GM18505 (cell line): ENCODE measurements around the gene SUGT1.

ENCODE experiments used
- ATAC-seq: cut with Tn5 transposase; IDR thresholded peaks from one replicate; pipeline ENCODE4 v1.9.1; 2021; ENCODE audit not compliant: unreplicated experiment
- POLR2A ChIP-seq: IDR thresholded peaks from 4 replicates; pipeline ENCODE4 v1.6.1; 2011; ENCODE audit warnings: borderline replicate concordance; ENCODE audit not compliant: insufficient read depth, insufficient read length; ENCODE audit errors: extremely low read depth

Gene SUGT1

DNA sequence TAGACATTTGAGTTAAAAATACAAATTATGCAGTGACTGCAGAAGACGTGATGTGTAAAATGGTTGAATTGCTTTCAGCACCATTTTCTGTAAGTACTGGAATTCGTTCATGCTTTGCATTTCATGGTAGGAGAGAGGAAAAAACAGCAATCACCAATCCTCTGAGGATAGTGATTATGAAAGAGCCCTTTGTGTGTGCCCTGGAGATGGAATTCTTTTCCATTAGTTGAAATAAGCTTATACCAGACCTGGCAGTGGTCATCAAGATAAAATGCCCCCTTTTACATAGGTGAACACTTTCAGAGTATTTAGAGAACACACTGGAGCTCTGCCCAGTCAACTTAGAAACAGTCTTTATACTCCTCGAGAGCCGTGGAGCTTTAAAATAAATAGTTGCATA, 85.3 kb downstream of the SUGT1 start:
- TF ChIP-seq POLR2A = no peak
- no peak for ATAC-seq

DNA sequence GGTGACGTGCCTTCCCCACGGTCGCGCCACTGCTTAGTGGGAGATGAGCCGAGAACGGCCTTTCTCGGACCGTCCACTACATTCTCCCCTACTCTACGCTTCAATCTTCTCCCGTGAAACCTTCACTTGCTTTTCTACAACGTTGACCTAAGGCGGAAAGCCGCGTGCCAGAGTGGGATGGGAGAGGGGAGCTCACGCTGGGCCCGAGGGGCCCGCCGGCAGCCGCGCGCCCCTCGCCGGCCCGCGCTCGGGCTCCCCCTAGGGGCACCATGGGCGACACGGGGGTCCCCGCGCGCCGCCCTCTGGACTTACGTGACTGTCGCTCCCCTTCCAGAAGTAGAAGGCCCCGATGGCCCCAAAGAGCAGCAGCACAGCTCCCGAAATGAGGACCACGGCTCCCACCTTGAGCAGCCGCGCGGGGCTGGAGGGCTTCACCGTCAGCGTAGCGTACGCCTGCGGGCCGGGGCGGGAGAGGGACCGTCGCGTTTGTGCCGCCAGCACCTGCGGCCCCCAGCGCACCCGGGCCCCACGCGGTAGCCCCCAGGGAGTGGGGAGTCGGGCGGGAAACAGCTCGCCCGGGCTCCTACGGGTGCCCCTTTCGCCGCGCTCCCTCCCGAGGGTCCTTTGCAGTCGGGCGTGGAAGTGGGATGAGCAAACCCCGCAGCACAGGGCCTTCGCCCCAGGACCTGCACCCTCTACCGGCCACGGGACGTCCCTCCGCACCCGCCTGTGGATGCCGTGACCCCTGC, 86.3 kb downstream of the SUGT1 start:
- ATAC-seq = no peak
- TF ChIP-seq POLR2A = no peak

DNA sequence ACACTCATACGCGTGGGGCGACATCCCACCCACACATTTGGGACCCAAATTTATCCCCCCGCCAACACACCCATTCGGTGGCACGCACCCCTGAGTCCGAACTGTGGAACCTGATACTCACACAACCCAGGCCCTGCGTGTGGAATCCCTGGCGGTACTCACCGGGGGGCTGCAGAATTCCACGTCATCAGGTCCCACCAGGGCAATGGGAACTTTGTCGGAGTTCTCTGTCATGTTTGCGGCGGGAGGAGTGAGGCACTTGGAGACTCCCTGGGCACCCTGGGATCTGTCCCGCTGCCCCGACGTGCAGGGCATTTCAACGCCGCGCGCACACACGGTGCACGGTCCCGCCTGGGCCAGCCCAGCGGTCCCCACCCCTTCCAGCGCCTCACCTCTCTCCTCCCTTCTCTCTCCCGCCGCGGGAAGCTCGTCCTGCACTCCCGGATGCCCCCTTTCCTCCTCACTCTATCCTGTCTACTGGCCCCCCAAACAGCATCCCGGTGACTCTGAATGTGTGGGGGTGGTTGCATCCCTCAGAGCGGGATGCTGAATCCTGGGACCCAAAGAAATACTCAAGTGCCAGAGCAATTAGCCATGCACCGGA, 86.9 kb downstream of the SUGT1 start, which contains the start of gene CNMD:
TSS of gene CNMD (minus strand) at position 353 of the 604 bp plus-strand sequence. CDS start at position 234, 119 bp downstream.
- TF ChIP-seq POLR2A = no peak
- no peak for ATAC-seq

DNA sequence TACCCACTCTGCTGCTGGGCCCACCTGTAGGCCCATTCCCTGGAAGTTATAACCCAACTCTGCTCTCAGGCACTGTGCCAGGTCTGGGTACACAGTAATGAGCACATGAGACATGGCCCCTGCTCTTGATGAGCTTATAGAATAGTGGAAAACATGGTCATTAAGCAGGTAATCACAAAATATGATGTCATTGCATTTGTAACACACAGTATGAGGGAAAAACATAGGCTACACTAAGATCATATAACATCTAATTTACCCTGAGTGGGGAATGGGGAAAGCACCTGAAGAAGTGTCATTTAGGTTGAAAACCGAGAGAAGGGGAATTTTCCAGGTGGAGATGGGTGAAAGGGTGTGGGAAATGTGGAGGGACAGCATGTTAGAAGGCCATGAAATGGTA, 90.9 kb downstream of the SUGT1 start:
- ATAC-seq = no peak
- TF ChIP-seq POLR2A = no peak

DNA sequence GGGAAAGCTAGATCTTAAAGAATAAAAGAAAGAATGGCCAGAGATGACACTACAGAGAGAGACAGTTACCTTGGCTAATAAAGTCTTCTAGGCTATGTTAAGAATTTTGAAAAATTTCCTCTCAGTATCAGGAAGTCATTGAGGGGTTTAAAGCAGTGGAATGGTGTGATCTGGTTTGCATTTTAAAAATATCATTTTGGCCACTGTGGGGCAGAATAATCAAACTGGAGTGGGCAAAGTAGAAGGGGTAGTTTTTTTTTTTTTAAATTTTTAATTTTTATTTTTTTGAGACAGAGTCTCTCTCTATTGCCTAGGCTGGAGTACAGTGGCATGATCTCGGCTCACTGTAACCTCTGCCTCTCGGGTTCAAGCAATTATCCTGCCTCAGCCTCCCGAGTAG, 91.4 kb downstream of the SUGT1 start:
- no peak for ATAC-seq
- no peak for TF ChIP-seq POLR2A

DNA sequence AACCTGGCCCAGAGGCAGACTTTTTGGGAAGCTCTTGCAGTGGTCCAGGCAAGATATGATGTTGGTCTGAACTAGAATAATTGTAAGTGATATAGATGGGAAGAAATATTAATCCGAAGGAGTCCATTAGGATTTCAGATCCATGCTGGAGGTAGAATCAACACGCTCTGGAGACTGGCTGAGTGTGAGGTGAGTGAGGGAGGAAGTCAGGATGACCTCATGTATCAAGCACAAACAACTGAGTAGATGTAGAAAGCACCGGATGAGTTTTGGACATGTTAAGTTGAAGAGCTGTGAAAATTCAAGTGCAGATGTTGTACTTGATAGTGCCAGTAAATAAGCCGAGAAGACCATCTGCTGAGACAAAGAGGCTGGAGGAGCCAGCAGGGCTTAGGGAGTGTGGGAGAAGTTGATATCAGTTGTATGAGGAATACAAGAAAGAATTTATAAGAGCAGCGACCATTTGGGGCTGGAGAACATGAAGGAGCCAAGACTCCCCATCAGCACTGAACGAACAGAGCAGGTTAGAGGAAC, 92.3 kb downstream of the SUGT1 start:
- no peak for TF ChIP-seq POLR2A

DNA sequence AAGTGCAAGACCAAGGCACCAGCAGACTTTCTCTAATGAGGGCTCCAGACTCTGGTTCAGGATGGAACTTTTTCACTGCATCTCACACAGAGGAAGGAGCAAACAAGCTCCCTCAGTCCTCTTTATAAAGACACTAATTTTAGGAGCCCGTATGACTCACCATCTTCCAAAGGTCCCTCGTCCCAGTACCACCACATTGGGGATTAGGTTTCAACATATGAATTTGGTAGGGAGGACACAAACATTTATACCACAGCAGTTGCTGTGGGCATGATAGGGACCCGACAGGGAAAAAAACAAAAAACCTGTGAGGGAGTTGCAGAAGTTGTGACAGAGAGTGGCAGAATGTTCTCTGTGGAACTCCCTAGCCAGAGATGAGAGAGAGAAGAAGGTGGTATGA, 93.5 kb downstream of the SUGT1 start:
- no peak for ATAC-seq

More for the DNA sequence above, 92.3 kb downstream of the SUGT1 start:
- ATAC-seq = no peak

DNA sequence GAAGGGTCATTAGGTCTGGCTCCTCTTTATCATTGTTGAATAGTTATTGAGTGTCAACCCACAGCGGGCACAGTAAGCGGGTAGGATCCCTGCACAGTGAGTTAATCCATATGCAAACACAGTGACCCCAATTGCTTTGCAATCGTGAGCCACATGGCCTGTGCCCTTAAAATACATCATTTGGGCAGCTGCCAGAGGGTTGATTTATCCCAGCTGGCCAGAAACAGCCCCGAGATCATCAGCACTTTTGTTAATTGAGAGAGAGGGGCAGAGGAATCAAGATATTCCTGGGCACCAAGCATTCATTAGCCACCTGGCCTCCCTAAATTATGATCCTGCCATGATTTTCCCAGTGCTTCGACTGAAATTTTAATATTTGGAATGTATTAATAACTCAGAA, 96.8 kb downstream of the SUGT1 start:
- ATAC-seq = no peak
- no peak for TF ChIP-seq POLR2A

More for the DNA sequence above, 93.5 kb downstream of the SUGT1 start:
- no peak for TF ChIP-seq POLR2A
